ENCODE data around the gene SNX1.
A peak's percentile ranks its signal among the peaks of the same experiment; 100 is the strongest.

SNX1 gene

DNA sequence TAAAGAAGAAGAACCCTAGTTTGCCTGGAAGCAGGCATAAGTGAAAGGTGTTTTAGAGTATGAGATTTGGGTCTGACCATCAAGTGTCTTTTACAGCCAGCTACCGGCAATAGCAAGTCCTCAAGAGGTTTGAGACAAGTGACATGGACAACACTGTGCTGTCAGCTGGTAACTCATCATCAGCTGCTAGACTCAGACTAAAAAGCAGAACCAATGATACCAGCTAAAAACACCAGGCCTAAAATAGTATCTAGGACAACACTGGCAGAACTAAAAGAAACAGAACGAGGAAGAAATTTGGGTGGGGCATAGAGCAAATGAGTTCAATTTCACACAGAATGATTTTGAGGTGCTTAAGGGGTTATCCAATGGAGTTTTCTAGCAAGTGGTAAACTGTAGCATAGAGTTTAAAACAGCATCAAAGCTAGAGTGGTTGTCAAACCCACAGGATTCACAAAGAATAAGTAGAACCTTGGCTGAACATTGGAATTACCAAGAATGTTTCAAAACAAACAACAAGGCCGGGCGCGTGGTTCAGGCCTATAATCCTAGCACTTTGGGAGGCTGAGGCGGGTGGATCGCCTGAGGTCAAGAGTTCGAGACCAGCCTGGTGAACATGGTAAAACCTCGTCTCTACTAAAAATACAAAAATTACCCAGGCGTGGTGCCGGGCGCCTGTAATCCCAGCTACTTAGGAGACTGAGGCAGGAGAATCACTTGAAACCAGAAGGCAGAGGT, 6.1 kb upstream of the SNX1 start:
- TF ChIP-seq, protein P1, sequence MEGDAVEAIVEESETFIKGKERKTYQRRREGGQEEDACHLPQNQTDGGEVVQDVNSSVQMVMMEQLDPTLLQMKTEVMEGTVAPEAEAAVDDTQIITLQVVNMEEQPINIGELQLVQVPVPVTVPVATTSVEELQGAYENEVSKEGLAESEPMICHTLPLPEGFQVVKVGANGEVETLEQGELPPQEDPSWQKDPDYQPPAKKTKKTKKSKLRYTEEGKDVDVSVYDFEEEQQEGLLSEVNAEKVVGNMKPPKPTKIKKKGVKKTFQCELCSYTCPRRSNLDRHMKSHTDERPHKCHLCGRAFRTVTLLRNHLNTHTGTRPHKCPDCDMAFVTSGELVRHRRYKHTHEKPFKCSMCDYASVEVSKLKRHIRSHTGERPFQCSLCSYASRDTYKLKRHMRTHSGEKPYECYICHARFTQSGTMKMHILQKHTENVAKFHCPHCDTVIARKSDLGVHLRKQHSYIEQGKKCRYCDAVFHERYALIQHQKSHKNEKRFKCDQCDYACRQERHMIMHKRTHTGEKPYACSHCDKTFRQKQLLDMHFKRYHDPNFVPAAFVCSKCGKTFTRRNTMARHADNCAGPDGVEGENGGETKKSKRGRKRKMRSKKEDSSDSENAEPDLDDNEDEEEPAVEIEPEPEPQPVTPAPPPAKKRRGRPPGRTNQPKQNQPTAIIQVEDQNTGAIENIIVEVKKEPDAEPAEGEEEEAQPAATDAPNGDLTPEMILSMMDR (IDR thresholded peaks at IDR 0.05; ENCODE audit: borderline replicate concordance, insufficient read depth, low read depth, low read length) = no peak
- no peak overlapping the region for H3K4me3 ChIP-seq (ENCODE audit: low read depth, low read length)

DNA sequence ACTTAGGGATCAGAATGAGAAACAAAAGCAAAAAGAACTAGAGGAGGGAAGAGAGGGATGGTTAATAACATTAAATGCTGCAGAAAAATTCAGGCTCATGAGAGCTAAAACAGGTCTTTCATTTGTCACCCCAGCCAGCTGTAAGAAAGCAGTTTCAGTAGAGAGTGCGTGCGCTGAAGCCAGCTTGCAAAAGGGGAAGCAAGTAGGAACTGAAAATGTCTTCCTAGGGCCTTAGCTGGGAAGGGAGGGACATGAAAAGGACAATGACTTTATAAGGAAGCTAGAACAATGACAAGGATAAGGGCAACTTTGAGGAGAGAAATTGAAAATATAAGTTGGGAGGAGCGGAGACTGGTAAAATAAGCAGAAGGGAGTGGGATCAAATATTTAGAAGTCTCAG, 5.3 kb upstream of the SNX1 start:
- TF ChIP-seq, protein P1 (IDR thresholded peaks at IDR 0.05; ENCODE audit: borderline replicate concordance, insufficient read depth, low read depth, low read length) = no peak
- no peak overlapping the region for H3K4me3 ChIP-seq (ENCODE audit: low read depth, low read length)

DNA sequence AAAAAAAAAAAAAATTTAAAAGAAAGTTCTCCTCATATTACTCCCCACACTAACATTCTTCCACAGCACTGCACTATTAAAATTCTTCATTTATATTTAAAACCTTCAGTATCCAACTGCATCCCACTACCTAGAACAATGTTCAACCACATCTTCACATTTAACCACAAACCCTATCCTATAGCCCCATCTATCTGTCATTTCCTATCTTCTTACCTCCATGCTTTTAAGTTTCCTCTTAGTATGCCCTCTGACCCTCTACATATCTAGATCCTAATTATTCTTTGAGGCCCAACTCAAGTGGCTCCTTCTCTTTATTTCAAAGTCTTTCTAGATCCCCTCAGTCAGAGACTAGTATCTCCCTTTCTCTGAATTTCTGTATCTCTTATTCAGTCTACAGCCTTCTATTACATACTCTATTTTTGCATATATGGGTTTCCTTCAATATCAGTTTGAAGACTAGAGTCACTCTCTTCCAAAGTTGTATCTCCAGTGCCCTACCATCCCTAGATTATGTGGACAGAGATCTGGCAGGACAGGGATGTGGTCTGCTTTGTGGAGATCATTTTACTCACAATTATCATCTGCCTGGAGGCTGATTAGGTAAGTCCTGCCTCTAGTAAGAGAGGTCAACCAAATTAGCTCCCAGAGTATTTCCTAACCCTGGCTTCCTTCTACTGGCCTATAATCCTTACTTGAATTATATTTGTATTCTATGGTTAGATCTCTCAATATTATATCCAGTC, 3.5 kb upstream of the SNX1 start:
- TF ChIP-seq, protein P1 (IDR thresholded peaks at IDR 0.05; ENCODE audit: borderline replicate concordance, insufficient read depth, low read depth, low read length) = no peak
- peak overlapping the region; percentile 78 for H3K4me3 ChIP-seq (ENCODE audit: low read depth, low read length)

DNA sequence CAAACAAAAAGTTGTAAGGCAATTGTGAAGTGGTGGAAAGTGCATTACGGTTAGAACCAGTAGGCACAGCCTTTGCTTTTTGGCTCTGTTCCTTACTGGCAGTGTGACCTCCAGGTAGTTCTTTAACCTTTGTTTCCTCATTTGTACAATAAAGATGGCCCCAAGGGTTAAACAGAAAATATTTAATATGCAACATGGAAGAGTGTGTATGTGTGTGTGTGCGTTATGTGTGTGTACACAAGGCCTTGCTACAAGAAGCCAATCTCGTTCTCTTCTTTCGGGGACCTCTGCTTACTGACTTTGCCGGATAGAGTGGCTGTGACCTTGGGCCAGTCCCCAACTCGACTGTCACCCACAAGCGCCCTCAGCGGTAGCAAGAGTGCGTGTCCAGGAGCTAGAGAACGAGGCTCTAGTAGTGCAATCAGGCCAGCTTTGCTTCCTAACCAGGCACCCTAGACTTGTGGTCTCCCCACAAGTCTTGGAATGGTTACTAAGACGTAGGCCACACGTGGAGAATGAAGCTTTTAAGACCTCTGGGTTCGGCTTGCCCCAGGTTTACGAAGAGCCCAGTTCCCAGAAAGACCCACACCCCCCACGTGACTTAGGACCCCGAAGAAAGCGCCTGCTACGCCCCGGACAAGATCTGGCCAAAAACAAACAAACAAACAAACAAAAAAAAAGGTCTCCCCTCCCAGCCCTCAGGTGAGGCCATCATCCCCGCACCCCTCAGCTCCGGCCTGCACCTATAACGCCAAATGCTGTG, 2.7 kb upstream of the SNX1 start:
- H3K4me3 ChIP-seq (ENCODE audit: low read depth, low read length) = peak overlapping the region; percentile 78
- TF ChIP-seq, protein P1 (IDR thresholded peaks at IDR 0.05; ENCODE audit: borderline replicate concordance, insufficient read depth, low read depth, low read length) = peak; percentile 37; the same call in 1 of the 2 replicates

DNA sequence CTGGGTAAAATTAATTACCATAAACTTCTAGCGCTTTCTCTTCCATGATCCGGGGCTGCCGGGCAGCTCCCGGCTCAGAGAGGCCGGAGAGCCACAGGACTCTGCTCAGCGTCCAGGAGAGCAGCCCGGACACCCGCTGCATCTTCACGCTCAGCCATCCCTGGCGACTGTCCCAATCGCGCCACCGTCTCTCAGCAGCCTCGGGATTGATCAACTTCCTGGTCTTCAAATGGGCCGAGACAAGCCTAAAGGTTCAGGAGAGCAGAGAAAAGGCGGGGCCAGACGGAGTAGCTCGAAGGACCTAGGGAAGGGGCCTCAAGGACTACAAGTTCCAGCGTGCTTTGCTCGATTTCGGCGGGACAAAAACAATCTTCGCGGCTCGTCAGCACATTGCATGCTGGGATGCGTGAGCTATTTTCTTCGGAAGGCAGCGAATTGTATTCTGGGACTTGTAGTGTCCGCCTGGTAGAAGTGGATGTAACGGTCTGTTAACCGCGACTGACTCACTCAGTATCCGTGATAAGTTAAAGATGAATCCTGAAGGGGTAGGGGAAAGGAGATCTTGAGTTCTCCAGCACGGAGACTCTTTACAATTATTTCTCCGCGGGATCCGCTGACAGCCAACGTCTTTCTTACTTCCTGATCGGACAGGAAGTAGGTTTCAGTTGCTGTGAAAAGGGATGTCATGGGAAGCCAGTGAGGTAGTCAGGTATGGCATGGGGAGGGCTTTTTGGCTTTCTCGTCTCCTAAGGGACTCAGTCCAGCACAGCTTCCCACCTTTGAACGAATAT, 2.0 kb upstream of the SNX1 start, which contains the start of gene CIAO2A:
Gene CIAO2A, minus strand, starts transcription at position 212 of the 791 bp plus-strand sequence. Its CDS starts 70 bp downstream, at position 142.
- TF ChIP-seq, protein P1 (IDR thresholded peaks at IDR 0.05; ENCODE audit: borderline replicate concordance, insufficient read depth, low read depth, low read length) = no peak
- H3K4me3 ChIP-seq (ENCODE audit: low read depth, low read length) = peak within 1 kb of the TSS; percentile 78

DNA sequence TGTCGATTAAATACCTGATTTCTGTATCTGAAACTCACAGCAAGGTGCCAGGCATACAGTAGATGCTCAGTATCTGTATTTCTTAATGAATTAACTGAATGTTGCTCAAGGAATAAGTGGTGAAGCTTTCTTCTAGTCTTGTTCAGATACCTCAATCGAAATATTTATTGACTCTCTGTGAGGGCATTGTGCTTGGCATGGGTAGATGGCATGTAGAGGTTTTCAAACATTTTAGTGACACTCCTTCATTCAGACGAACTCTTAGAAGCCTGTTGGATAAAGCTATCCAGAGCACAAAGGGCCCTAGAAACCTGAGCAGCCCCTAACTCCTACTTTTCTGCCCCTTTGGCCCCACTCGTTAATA, 369 bp upstream of the SNX1 start:
- TF ChIP-seq, protein P1 (IDR thresholded peaks at IDR 0.05; ENCODE audit: borderline replicate concordance, insufficient read depth, low read depth, low read length) = no peak
- peak overlapping the region; percentile 42 for H3K4me3 ChIP-seq (ENCODE audit: low read depth, low read length)
